ENCODE results near the gene AHDC1.
"Not testable (repeated sequence)": the region's sequence is repeated elsewhere in the genome, so short reads cannot be mapped to it uniquely, and the experiment has no call there.

The AHDC1 gene

GRCh38 chr1:27622828-27623227 lies 18.9 kb upstream of the AHDC1 start:
- no peak overlapping the region for H3K27ac ChIP-seq (ENCODE audit: low read depth, low read length)
- H3K27me3 ChIP-seq (ENCODE audit: insufficient read depth, low read length): no peaks in the 10 kb centered on the region
- peaks cover 10% of the 10 kb centered on the region for H3K4me1 ChIP-seq (ENCODE audit: control insufficient read depth, insufficient read depth, low read length, unreplicated experiment)
- no peak overlapping the region for H2AFZ ChIP-seq (ENCODE audit: low read length, unreplicated experiment)
- H3K4me3 ChIP-seq (ENCODE audit: low read depth, low read length): no peak overlapping the region
- H3K79me2 ChIP-seq (ENCODE audit: control insufficient read depth, insufficient read depth, low read length, unreplicated experiment): no peaks in the 10 kb centered on the region
- H3K36me3 ChIP-seq (ENCODE audit: insufficient read depth, low read length): no peaks in the 10 kb centered on the region

DNA sequence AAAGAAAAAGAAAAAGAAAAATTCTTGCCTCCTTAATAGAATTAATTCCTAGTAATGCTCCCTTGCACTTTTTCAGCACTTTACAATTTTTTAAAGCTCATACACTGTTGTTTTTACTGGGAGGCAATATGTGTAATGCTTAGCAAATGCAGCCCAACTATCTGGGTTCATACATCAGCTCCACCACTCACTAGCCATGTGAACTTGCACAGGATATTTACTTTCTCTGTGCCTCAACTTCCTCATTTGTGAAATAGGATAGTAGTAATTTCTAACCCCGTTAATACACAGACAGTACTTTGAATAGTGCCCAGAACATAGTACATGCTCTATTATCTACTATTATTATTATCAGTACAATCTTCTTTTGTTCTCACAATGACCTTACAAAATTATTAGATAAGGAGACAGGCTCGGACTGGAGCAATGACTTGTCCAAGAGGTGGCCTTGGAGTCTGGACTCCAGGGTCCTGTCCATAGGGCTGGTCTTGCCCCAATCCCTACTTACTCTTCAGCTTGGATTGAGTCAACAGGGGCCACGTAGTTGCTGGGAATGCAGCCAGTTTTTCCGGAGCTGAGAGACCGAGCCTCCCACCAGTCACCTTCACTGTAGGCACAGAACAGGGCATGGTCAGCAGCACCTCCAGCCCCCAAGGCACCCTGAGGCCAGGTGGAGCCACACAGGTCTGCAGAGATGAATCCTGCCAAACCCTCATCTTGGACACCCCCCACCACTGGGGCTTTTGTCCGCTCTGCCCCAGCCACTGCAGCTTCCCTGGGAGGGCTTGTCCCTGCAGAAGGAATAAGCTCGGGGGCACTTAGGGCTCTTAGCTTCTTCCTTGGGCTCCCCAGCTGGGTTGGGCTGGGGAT lies 17.3 kb upstream of the AHDC1 start:
- Histone ChIP-seq H3K27me3 (ENCODE audit: insufficient read depth, low read length) (no peaks in the 10 kb centered on the region), H3K4me3 (ENCODE audit: low read depth, low read length) (no peak overlapping the region), H3K36me3 (ENCODE audit: insufficient read depth, low read length) (no peaks in the 10 kb centered on the region), H3K27ac (ENCODE audit: low read depth, low read length) (no peak overlapping the region), H3K79me2 (ENCODE audit: control insufficient read depth, insufficient read depth, low read length, unreplicated experiment) (no peaks in the 10 kb centered on the region), H3K4me1 (ENCODE audit: control insufficient read depth, insufficient read depth, low read length, unreplicated experiment) (peaks cover 10% of the 10 kb centered on the region), H2AFZ (ENCODE audit: low read length, unreplicated experiment) (no peak overlapping the region)

GRCh38 chr1:27619782-27620438 lies 16.0 kb upstream of the AHDC1 start:
- not testable (repeated sequence) for H2AFZ ChIP-seq (ENCODE audit: low read length, unreplicated experiment); H3K4me1 ChIP-seq (ENCODE audit: control insufficient read depth, insufficient read depth, low read length, unreplicated experiment); H3K4me3 ChIP-seq (ENCODE audit: low read depth, low read length); H3K79me2 ChIP-seq (ENCODE audit: control insufficient read depth, insufficient read depth, low read length, unreplicated experiment); H3K36me3 ChIP-seq (ENCODE audit: insufficient read depth, low read length); H3K27me3 ChIP-seq (ENCODE audit: insufficient read depth, low read length); H3K27ac ChIP-seq (ENCODE audit: low read depth, low read length)

GRCh38 chr1:27618341-27619082 lies 14.6 kb upstream of the AHDC1 start:
- H3K36me3 ChIP-seq (ENCODE audit: insufficient read depth, low read length): no peaks in the 10 kb centered on the region
- no peak overlapping the region for H3K4me3 ChIP-seq (ENCODE audit: low read depth, low read length)
- H3K27ac ChIP-seq (ENCODE audit: low read depth, low read length): no peak overlapping the region
- H3K4me1 ChIP-seq (ENCODE audit: control insufficient read depth, insufficient read depth, low read length, unreplicated experiment): peaks cover 10% of the 10 kb centered on the region
- H3K79me2 ChIP-seq (ENCODE audit: control insufficient read depth, insufficient read depth, low read length, unreplicated experiment): no peaks in the 10 kb centered on the region
- no peak overlapping the region for H2AFZ ChIP-seq (ENCODE audit: low read length, unreplicated experiment)
- H3K27me3 ChIP-seq (ENCODE audit: insufficient read depth, low read length): no peaks in the 10 kb centered on the region

DNA sequence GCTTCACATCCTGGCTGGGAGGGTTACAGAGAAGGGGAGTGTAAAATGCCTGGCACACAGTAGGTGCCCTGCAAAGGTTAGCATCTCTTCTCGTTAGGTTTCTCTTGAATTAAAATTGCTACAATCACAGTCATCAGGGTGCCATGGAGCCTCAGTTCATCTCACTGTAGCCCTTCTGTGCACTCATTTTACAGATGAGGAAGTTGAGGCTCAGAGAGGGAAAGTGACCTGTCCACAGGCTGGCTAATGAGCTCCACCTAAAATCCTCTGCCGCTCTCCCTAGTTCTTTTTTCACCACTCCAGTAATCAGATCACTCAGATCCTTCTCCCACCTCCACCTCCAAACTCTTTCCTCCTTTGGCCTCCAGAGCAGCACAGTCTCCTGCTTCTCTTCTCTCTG lies 13.5 kb upstream of the AHDC1 start:
- H3K4me3 ChIP-seq (ENCODE audit: low read depth, low read length): no peak overlapping the region
- H3K4me1 ChIP-seq (ENCODE audit: control insufficient read depth, insufficient read depth, low read length, unreplicated experiment): peaks cover 10% of the 10 kb centered on the region
- no peaks in the 10 kb centered on the region for H3K27me3 ChIP-seq (ENCODE audit: insufficient read depth, low read length)
- no peaks in the 10 kb centered on the region for H3K36me3 ChIP-seq (ENCODE audit: insufficient read depth, low read length)
- H2AFZ ChIP-seq (ENCODE audit: low read length, unreplicated experiment): no peak overlapping the region
- H3K79me2 ChIP-seq (ENCODE audit: control insufficient read depth, insufficient read depth, low read length, unreplicated experiment): no peaks in the 10 kb centered on the region
- no peak overlapping the region for H3K27ac ChIP-seq (ENCODE audit: low read depth, low read length)

DNA sequence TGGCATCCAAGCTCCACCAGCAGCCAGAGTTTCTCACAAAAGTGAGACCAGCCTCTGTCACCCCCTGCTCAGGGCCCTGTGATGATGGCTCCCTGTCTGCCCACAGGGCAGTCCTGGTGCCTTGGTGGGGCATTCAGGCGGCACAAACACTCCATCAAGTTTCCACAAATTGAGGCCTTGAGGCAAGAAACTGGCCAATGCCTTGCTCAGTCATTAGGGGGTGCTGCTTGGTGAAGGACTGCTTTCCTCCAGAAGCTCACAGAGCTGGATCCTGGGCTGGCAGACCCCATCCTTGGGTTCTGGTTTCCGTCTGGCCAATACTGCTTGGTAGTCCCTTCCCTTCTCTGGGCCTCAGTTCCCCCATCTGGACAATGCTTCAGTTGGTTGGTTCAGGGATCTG lies 12.5 kb upstream of the AHDC1 start:
- Histone ChIP-seq H3K79me2 (ENCODE audit: control insufficient read depth, insufficient read depth, low read length, unreplicated experiment) (no peaks in the 10 kb centered on the region), H3K4me3 (ENCODE audit: low read depth, low read length) (no peak overlapping the region), H2AFZ (ENCODE audit: low read length, unreplicated experiment) (no peak overlapping the region), H3K4me1 (ENCODE audit: control insufficient read depth, insufficient read depth, low read length, unreplicated experiment) (peaks cover 6% of the 10 kb centered on the region), H3K36me3 (ENCODE audit: insufficient read depth, low read length) (no peaks in the 10 kb centered on the region), H3K27me3 (ENCODE audit: insufficient read depth, low read length) (no peaks in the 10 kb centered on the region), H3K27ac (ENCODE audit: low read depth, low read length) (no peak overlapping the region)

DNA sequence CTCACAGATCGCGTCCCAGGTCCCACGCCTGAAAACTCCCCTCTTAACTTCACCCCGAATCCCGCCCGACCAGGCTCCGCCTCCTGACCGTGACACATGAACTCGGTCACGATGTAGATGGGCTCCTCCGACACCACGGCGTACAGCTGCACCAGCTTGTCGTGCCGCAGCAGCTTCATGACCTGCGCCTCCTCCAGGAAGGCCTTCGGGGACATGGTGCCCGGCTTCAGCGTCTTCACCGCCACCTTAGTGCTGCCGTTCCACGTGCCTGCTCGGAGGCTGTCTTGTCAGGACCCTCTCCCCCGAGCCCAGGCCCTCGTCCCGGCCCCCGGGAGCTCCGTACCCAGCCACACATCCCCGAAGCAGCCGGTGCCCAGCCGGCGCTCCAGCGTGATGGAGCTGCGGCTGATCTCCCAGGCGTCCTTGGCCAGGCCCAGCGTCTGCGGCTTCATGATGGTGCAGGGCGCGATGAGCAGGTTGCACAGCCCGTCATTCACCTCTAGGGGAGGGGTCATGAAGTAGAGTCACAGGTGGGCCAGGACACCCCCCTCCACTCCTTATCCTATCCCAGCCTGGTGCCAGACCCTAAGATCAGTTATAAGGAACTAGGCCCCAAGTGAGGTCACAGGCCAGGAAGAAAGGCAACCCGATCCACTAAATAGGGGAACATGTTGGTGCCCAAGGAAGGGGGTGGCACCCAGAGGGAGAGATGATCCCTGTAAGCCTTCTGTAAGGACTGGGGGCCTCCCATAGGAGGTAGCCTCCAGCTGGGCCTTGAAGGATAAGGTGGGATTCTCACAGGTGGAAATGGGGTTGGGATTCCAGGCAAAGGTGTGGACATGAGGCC lies 11.6 kb upstream of the AHDC1 start:
- Histone ChIP-seq H3K4me3 (ENCODE audit: low read depth, low read length) (no peak overlapping the region), H3K4me1 (ENCODE audit: control insufficient read depth, insufficient read depth, low read length, unreplicated experiment) (no peaks in the 10 kb centered on the region), H3K27me3 (ENCODE audit: insufficient read depth, low read length) (no peaks in the 10 kb centered on the region), H3K36me3 (ENCODE audit: insufficient read depth, low read length) (no peaks in the 10 kb centered on the region), H3K79me2 (ENCODE audit: control insufficient read depth, insufficient read depth, low read length, unreplicated experiment) (no peaks in the 10 kb centered on the region), H3K27ac (ENCODE audit: low read depth, low read length) (no peak overlapping the region), H2AFZ (ENCODE audit: low read length, unreplicated experiment) (no peak overlapping the region)

- no peaks in the 10 kb centered on the region for H3K27me3 ChIP-seq (ENCODE audit: insufficient read depth, low read length)
- H3K4me1 ChIP-seq (ENCODE audit: control insufficient read depth, insufficient read depth, low read length, unreplicated experiment): no peaks in the 10 kb centered on the region
- no peaks in the 10 kb centered on the region for H3K79me2 ChIP-seq (ENCODE audit: control insufficient read depth, insufficient read depth, low read length, unreplicated experiment)
- no peak overlapping the region for H2AFZ ChIP-seq (ENCODE audit: low read length, unreplicated experiment)
- H3K36me3 ChIP-seq (ENCODE audit: insufficient read depth, low read length): no peaks in the 10 kb centered on the region
- H3K4me3 ChIP-seq (ENCODE audit: low read depth, low read length): no peak overlapping the region
- no peak overlapping the region for H3K27ac ChIP-seq (ENCODE audit: low read depth, low read length)
These were observed 10.8 kb upstream of the AHDC1 start for GRCh38 chr1:27614625-27615344.

DNA sequence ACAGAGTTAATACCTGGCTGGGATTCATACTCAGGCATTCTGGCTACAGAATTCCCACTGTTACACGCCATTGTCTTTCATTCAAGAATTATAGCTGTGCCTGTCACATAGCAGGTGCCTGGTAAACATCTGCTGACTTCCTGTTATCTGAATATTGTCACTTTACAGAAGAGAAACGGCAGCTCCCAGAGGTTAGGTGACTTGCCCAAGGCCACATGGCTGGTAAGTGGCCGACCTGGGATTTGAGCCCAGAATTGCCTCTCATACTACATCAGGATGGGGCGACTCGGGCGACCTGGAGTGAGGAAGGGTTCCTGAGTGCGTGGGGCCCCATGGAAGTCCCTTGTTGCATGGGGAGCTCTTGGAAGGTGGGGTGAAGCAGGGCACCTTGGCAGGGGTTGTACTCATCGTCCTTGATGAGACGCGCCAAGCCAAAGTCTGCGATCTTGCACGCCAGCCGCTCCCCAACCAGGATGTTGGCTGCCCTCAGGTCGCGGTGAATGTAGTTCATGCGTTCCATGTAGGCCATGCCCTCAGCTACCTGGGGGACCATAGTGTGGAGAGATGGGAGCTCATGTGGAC lies 10.2 kb upstream of the AHDC1 start:
- Histone ChIP-seq H3K36me3 (ENCODE audit: insufficient read depth, low read length) (no peaks in the 10 kb centered on the region), H3K79me2 (ENCODE audit: control insufficient read depth, insufficient read depth, low read length, unreplicated experiment) (no peaks in the 10 kb centered on the region), H3K27me3 (ENCODE audit: insufficient read depth, low read length) (no peaks in the 10 kb centered on the region), H3K27ac (ENCODE audit: low read depth, low read length) (no peak overlapping the region), H2AFZ (ENCODE audit: low read length, unreplicated experiment) (no peak overlapping the region), H3K4me3 (ENCODE audit: low read depth, low read length) (no peak overlapping the region), H3K4me1 (ENCODE audit: control insufficient read depth, insufficient read depth, low read length, unreplicated experiment) (no peaks in the 10 kb centered on the region)

Measured in ACC112 (cell line).